Measurements from ENCODE around the gene ATRIP.
"Not testable (repeated sequence)": the region's sequence is repeated elsewhere in the genome, so short reads cannot be mapped to it uniquely, and the experiment has no call there.

The ATRIP gene

DNA sequence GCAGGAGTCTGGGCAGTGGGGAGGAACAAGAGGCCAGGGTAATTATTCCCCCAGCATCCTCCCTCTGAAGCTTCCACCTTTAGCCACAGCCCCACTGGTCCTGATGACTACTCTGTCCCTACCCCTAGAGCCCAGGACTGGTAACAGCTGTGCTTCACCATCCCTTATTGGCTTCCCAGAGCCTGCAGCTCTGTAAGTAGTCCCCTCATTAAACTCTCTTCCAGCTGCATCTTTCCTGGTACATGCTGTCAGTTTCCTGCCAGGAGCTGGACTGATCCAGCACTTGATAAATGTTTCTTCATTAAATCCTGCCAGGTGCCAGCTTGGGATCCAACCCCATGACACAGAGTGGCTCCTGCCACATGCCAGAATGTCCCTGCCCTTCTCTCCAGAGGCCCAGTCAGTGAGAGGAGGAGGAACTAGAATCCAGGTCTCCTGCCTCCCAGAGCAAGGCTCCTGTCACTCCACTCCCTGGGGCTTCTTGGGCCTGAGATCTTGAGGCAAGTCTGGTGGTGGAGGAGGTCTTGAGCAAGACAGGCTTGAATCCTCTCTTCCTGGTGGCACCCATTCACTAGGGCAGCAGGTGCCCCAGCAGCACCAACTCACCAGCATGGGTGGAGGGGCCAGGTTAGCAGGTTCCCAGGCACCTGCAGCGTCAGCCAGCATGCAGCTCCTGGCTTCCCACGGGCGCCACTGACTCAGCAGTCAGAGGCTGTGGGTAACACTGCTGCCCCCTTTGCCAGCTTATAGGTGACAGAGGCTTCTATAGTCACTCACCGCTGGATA, 47.0 kb upstream of the ATRIP start:
- no peak overlapping the region for H3K4ac ChIP-seq (ENCODE audit: low read depth in 1 of 2, low read length in 2 of 2)
- H2BK5ac ChIP-seq (ENCODE audit: low read depth, low read length, poor library complexity, severe bottlenecking), result no peak overlapping the region
- no peak overlapping the region for H3K14ac ChIP-seq (ENCODE audit: low read length in 2 of 2)
- DNase-seq, result no peak
- peaks cover 8% of the 10 kb centered on the region for H3K4me1 ChIP-seq (ENCODE audit: control insufficient read depth, insufficient read depth, low read depth, low read length)
- no peak overlapping the region for H3K9ac ChIP-seq (ENCODE audit: low read length)
- H3K23ac ChIP-seq (ENCODE audit: low read length in 2 of 2), result no peak overlapping the region
- peaks cover 13 to 20% of the 10 kb centered on the region in 2 experiments for H3K36me3 ChIP-seq (ENCODE audit: control insufficient read depth in 1 of 2, insufficient read depth in 2 of 2, low read depth in 1 of 2, low read length in 2 of 2)
- no peak overlapping the region for H4K8ac ChIP-seq (ENCODE audit: low read length)
- peaks cover 21 to 33% of the 10 kb centered on the region in 2 experiments for H3K27me3 ChIP-seq (ENCODE audit: control insufficient read depth in 1 of 2, insufficient read depth in 1 of 2, low read length in 2 of 2)
- no peak overlapping the region for H2BK15ac ChIP-seq (ENCODE audit: low read depth, poor library complexity, severe bottlenecking)
- H3K27ac ChIP-seq (ENCODE audit: low read length, poor library complexity, severe bottlenecking), result no peak overlapping the region
- no peaks in the 10 kb centered on the region for H3K79me1 ChIP-seq (replicated peaks; ENCODE audit: low read length, poor library complexity, severe bottlenecking)
- H2AFZ ChIP-seq (ENCODE audit: low read depth, low read length), result no peak overlapping the region
- no peak overlapping the region for H3K18ac ChIP-seq (ENCODE audit: low read depth in 1 of 2, low read length in 2 of 2)
- no peak overlapping the region for H2BK12ac ChIP-seq (ENCODE audit: low read length in 2 of 2)
- H3K9me3 ChIP-seq (ENCODE audit: control insufficient read depth, low read length), result no peaks in the 10 kb centered on the region
- no peak overlapping the region for H2BK120ac ChIP-seq (ENCODE audit: low read depth, low read length)
- no peak overlapping the region for H3K4me3 ChIP-seq (ENCODE audit: insufficient read depth in 1 of 2, low read depth in 1 of 2, low read length in 2 of 2)
- H2AK5ac ChIP-seq (ENCODE audit: low read length, severe bottlenecking), result no peak overlapping the region
- H3K4me2 ChIP-seq (ENCODE audit: low read length, poor library complexity, severe bottlenecking), result no peak overlapping the region
- 79% methylated on average over 3 of the region's 4 CpGs for WGBS
- no peak overlapping the region for H4K91ac ChIP-seq (ENCODE audit: low read length)

DNA sequence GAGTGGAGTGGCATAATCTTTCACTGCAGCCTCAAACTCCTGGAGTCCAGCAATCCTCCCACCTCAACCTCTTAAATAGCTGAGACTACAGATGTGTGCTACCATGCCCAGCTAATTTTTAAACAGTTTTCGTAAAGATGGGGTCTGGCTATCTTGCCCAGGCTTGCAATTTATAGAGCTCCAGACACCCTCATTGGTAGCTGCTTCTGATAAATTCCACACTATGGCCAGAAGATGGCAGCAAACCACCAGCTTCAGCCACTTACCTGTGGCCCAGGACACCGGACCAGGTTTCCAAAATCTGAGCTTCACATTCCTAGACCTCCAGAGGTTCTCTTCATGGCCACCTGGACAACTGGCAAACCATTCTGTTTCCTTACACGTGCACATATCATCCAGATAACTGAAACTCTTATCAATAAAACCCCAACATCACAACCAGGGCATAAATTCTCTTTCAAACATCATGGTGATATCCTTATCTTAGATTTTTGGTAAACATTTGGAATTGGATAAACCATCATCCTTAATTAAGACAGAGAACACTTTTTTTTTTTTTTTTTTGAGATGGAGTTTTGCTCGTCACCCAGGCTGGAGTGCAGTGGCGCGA, 45.6 kb upstream of the ATRIP start:
- no peak overlapping the region for H2BK120ac ChIP-seq (ENCODE audit: low read depth, low read length)
- DNase-seq, result peak; percentile 63
- no peak overlapping the region for H2BK12ac ChIP-seq (ENCODE audit: low read length in 2 of 2)
- H3K4me2 ChIP-seq (ENCODE audit: low read length, poor library complexity, severe bottlenecking), result no peak overlapping the region
- peaks cover 16 to 21% of the 10 kb centered on the region in 2 experiments for H3K27me3 ChIP-seq (ENCODE audit: control insufficient read depth in 1 of 2, insufficient read depth in 1 of 2, low read length in 2 of 2)
- H3K4me1 ChIP-seq (ENCODE audit: control insufficient read depth, insufficient read depth, low read depth, low read length), result peaks cover 8% of the 10 kb centered on the region
- H3K9me3 ChIP-seq (ENCODE audit: control insufficient read depth, low read length), result no peaks in the 10 kb centered on the region
- H3K14ac ChIP-seq (ENCODE audit: low read length in 2 of 2), result no peak overlapping the region
- H3K36me3 ChIP-seq (ENCODE audit: control insufficient read depth in 1 of 2, insufficient read depth in 2 of 2, low read depth in 1 of 2, low read length in 2 of 2), result peaks cover 25 to 34% of the 10 kb centered on the region in 2 experiments
- no peak overlapping the region for H3K23ac ChIP-seq (ENCODE audit: low read length in 2 of 2)
- WGBS, result 64% methylated on average over 6 of the region's 6 CpGs
- H3K79me1 ChIP-seq (replicated peaks; ENCODE audit: low read length, poor library complexity, severe bottlenecking), result no peaks in the 10 kb centered on the region
- no peak overlapping the region for H4K8ac ChIP-seq (ENCODE audit: low read length)
- H2AK5ac ChIP-seq (ENCODE audit: low read length, severe bottlenecking), result no peak overlapping the region
- no peak overlapping the region for H2AFZ ChIP-seq (ENCODE audit: low read depth, low read length)
- no peak overlapping the region for H3K4ac ChIP-seq (ENCODE audit: low read depth in 1 of 2, low read length in 2 of 2)
- H3K4me3 ChIP-seq (ENCODE audit: insufficient read depth in 1 of 2, low read depth in 1 of 2, low read length in 2 of 2), result no peak overlapping the region
- no peak overlapping the region for H3K9ac ChIP-seq (ENCODE audit: low read length)
- no peak overlapping the region for H3K27ac ChIP-seq (ENCODE audit: low read length, poor library complexity, severe bottlenecking)
- H4K91ac ChIP-seq (ENCODE audit: low read length), result no peak overlapping the region
- no peak overlapping the region for H3K18ac ChIP-seq (ENCODE audit: low read depth in 1 of 2, low read length in 2 of 2)
- no peak overlapping the region for H2BK15ac ChIP-seq (ENCODE audit: low read depth, poor library complexity, severe bottlenecking)
- no peak overlapping the region for H2BK5ac ChIP-seq (ENCODE audit: low read depth, low read length, poor library complexity, severe bottlenecking)

DNA sequence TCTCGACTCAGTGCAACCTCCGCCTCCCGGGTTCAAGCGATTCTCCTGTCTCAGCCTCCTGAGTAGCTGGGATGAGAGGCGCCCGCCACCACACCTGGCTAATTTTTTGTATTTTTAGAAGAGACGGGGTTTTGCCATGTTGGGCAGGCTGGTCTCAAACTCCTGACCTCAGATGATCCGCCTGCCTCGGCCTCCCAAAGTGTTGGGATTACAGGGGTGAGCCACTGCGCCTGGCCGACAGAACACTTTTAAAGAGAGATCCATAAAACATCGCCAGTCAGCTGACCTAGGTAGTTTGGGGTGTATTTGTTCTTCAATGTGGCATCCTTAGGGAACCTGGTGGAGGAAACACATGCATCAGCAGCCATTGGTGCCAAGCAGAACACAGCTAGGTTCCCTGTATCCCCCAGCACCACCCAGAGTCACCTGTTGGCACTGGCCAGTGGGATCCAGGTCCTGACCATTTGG, 45.1 kb upstream of the ATRIP start:
- not testable (repeated sequence) for H3K18ac ChIP-seq (ENCODE audit: low read depth in 1 of 2, low read length in 2 of 2); H2BK5ac ChIP-seq (ENCODE audit: low read depth, low read length, poor library complexity, severe bottlenecking); H2BK15ac ChIP-seq (ENCODE audit: low read depth, poor library complexity, severe bottlenecking); H3K79me1 ChIP-seq (replicated peaks; ENCODE audit: low read length, poor library complexity, severe bottlenecking); H4K91ac ChIP-seq (ENCODE audit: low read length); H3K4me1 ChIP-seq (ENCODE audit: control insufficient read depth, insufficient read depth, low read depth, low read length); H3K4me2 ChIP-seq (ENCODE audit: low read length, poor library complexity, severe bottlenecking); H2AK5ac ChIP-seq (ENCODE audit: low read length, severe bottlenecking); H3K23ac ChIP-seq (ENCODE audit: low read length in 2 of 2); H3K14ac ChIP-seq (ENCODE audit: low read length in 2 of 2); DNase-seq; H4K8ac ChIP-seq (ENCODE audit: low read length); H2BK120ac ChIP-seq (ENCODE audit: low read depth, low read length); H3K4me3 ChIP-seq (ENCODE audit: insufficient read depth in 1 of 2, low read depth in 1 of 2, low read length in 2 of 2); H3K9me3 ChIP-seq (ENCODE audit: control insufficient read depth, low read length); H3K4ac ChIP-seq (ENCODE audit: low read depth in 1 of 2, low read length in 2 of 2); H2AFZ ChIP-seq (ENCODE audit: low read depth, low read length); H2BK12ac ChIP-seq (ENCODE audit: low read length in 2 of 2); H3K27ac ChIP-seq (ENCODE audit: low read length, poor library complexity, severe bottlenecking)
- H3K27me3 ChIP-seq (ENCODE audit: control insufficient read depth in 1 of 2, insufficient read depth in 1 of 2, low read length in 2 of 2), result peaks cover 16 to 20% of the 10 kb centered on the region in 2 experiments
- peaks cover 30 to 38% of the 10 kb centered on the region in 2 experiments for H3K36me3 ChIP-seq (ENCODE audit: control insufficient read depth in 1 of 2, insufficient read depth in 2 of 2, low read depth in 1 of 2, low read length in 2 of 2)
- peak overlapping the region; percentile 64 for H3K9ac ChIP-seq (ENCODE audit: low read length)
- 98% methylated on average over 12 of the region's 12 CpGs for WGBS

DNA sequence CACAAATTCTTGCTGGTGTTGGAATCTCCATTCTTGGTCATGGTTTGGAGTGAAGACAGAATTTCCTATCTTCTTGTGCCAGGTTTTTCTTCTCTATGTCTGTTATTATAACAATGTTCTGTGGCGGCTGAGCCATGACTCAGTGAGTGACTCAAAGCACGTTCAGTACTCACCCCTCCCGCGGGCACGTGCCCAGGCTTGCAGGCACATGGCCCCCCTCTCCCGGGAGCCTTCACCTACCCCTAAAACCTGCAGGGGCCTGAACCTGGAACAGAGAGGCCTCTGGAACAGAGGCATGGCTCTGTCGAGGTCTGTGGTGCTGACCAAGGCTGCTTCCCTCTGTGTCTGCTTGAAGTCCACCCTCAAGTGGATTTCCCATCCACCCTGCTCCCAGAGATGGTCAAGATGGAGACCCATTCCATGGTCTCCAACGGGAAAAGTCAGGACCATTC, 44.2 kb upstream of the ATRIP start:
- 37% methylated on average over 8 of the region's 8 CpGs for WGBS
- Histone ChIP-seq H2AK5ac (ENCODE audit: low read length, severe bottlenecking) (no peak overlapping the region), H2BK15ac (ENCODE audit: low read depth, poor library complexity, severe bottlenecking) (no peak overlapping the region), H2BK5ac (ENCODE audit: low read depth, low read length, poor library complexity, severe bottlenecking) (no peak overlapping the region), H2BK120ac (ENCODE audit: low read depth, low read length) (no peak overlapping the region), H2AFZ (ENCODE audit: low read depth, low read length) (no peak overlapping the region), H3K9me3 (ENCODE audit: control insufficient read depth, low read length) (no peaks in the 10 kb centered on the region), H4K8ac (ENCODE audit: low read length) (no peak overlapping the region), H3K79me1 (replicated peaks; ENCODE audit: low read length, poor library complexity, severe bottlenecking) (no peaks in the 10 kb centered on the region), H3K27ac (ENCODE audit: low read length, poor library complexity, severe bottlenecking) (no peak overlapping the region), H3K4ac (ENCODE audit: low read depth in 1 of 2, low read length in 2 of 2) (no peak overlapping the region), H3K18ac (ENCODE audit: low read depth in 1 of 2, low read length in 2 of 2) (no peak overlapping the region), H3K9ac (ENCODE audit: low read length) (peak overlapping the region; percentile 64), H3K23ac (ENCODE audit: low read length in 2 of 2) (no peak overlapping the region), H3K4me2 (ENCODE audit: low read length, poor library complexity, severe bottlenecking) (no peak overlapping the region), H4K91ac (ENCODE audit: low read length) (no peak overlapping the region), H2BK12ac (ENCODE audit: low read length in 2 of 2) (no peak overlapping the region), H3K4me3 (ENCODE audit: insufficient read depth in 1 of 2, low read depth in 1 of 2, low read length in 2 of 2) (no peak overlapping the region), H3K36me3 (ENCODE audit: control insufficient read depth in 1 of 2, insufficient read depth in 2 of 2, low read depth in 1 of 2, low read length in 2 of 2) (peaks cover 39 to 47% of the 10 kb centered on the region in 2 experiments), H3K4me1 (ENCODE audit: control insufficient read depth, insufficient read depth, low read depth, low read length) (peaks cover 8% of the 10 kb centered on the region), H3K27me3 (ENCODE audit: control insufficient read depth in 1 of 2, insufficient read depth in 1 of 2, low read length in 2 of 2) (peaks cover 16 to 20% of the 10 kb centered on the region in 2 experiments), H3K14ac (ENCODE audit: low read length in 2 of 2) (no peak overlapping the region)
- DNase-seq, result peak; percentile 81
